HG03064 (cell line): Measurements from ENCODE around the gene OSBPL9.
"Not testable (repeated sequence)": the region's sequence is repeated elsewhere in the genome, so short reads cannot be mapped to it uniquely, and the experiment has no call there.

ENCODE experiments used
- ATAC-seq: cut with Tn5 transposase; IDR thresholded peaks from one replicate; pipeline ENCODE4 v1.9.1; 2021; ENCODE audit warnings: low read depth; ENCODE audit not compliant: unreplicated experiment

Gene OSBPL9

GRCh38 chr1:51605961-51606723 is 10.8 kb upstream of the OSBPL9 start:
- no peak for ATAC-seq

GRCh38 chr1:51607681-51608095 is 9.2 kb upstream of the OSBPL9 start:
- no peak for ATAC-seq

- ATAC-seq: not testable (repeated sequence)
Observed at GRCh38 chr1:51610104-51610503, 6.8 kb upstream of the OSBPL9 start.

- no peak for ATAC-seq
Observed at GRCh38 chr1:51610637-51611036, 6.3 kb upstream of the OSBPL9 start.

GRCh38 chr1:51612447-51612961 is 4.4 kb upstream of the OSBPL9 start:
- no peak for ATAC-seq

GRCh38 chr1:51615780-51616291 is 1.1 kb upstream of the OSBPL9 start:
- no peak for ATAC-seq

- no peak for ATAC-seq
Observed at GRCh38 chr1:51616490-51616889, 402 bp upstream of the OSBPL9 start.

- ATAC-seq: no peak
Observed at GRCh38 chr1:51618715-51619114, 1.8 kb downstream of the OSBPL9 start.

- ATAC-seq: no peak
Observed at GRCh38 chr1:51620470-51620869, 3.6 kb downstream of the OSBPL9 start.

GRCh38 chr1:51621161-51621560 is 4.3 kb downstream of the OSBPL9 start:
- ATAC-seq: no peak

- ATAC-seq: no peak
Observed at GRCh38 chr1:51621841-51622454, 5.1 kb downstream of the OSBPL9 start.

- ATAC-seq: no peak
Observed at GRCh38 chr1:51622455-51622913, 5.6 kb downstream of the OSBPL9 start.

GRCh38 chr1:51623025-51623424 is 6.1 kb downstream of the OSBPL9 start:
- no peak for ATAC-seq

- no peak for ATAC-seq
Observed at GRCh38 chr1:51623450-51623849, 6.6 kb downstream of the OSBPL9 start.

- no peak for ATAC-seq
Observed at GRCh38 chr1:51624855-51625254, 8.0 kb downstream of the OSBPL9 start.

- no peak for ATAC-seq
Observed at GRCh38 chr1:51627672-51628071, 10.8 kb downstream of the OSBPL9 start.

- ATAC-seq: no peak
Observed at GRCh38 chr1:51628715-51629590, 12.1 kb downstream of the OSBPL9 start.

GRCh38 chr1:51629918-51630317 is 13.0 kb downstream of the OSBPL9 start:
- no peak for ATAC-seq

GRCh38 chr1:51630393-51630792 is 13.5 kb downstream of the OSBPL9 start:
- ATAC-seq: no peak

- no peak for ATAC-seq
Observed at GRCh38 chr1:51630922-51631321, 14.0 kb downstream of the OSBPL9 start.

GRCh38 chr1:51631747-51632146 is 14.9 kb downstream of the OSBPL9 start:
- no peak for ATAC-seq
